ENCODE results near the gene SGPL1. TPM values are rescaled to one million over a fixed set of nuclear protein-coding genes. Genes with fewer than 3 reads are reported as not detected.

SGPL1 gene
- total RNA-seq, 2 experiments from 2014 or later = 13.7 to 16.6 TPM

DNA sequence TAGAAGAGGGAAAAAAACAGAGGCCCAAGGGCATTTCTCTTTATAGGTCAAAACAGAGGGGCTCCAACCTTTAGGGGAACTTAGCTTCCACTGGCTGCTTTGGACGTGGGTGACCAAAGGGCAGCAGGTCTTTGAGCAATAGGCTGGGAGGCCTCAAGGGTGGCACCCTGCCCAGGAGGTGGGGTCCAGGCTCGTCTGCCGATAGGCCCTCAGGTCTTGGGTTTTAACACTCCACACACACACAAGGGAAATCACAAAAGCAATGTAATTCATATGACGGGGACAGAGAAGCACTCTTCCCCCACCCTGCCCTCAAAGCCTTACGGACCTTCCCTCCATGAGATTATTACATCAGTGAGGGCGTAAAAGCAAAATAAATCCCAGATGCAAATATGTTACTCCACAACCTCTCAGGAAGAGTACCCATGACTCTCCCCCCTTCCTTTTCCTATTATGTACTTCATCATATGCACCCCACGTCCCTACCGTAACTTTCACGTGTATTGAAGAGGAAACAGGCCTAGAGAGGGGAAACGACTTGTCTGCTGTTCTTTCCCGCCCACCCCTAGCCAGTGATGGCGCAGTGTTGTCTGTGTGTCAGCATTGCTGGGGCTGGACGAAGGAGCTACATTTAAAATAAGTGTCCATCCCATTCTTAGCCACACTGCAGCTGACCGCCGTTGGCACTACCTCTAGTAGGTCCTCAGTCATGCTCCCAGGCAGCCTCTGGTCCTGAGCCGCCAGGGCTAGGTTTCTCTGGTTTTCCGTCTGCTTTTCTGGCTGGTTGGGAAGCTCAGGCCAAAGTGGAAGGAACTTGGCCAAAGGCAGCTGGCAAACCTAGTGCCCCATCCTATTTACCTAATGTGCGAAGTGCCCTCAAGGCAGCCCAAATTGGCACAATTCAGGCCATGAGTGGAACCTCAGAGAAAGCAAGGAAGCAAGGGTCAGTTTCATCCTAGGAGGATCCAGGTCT is 70.5 kb downstream of the SGPL1 start:
- ATAC-seq (no peak), DNase-seq (no peak)
- Mint-ChIP-seq H3K9me3 (no peaks in the 10 kb centered on the region), H3K4me3 (no peak overlapping the region), H3K27ac (no peak overlapping the region), H3K4me1 (ENCODE audit: low read depth) (peaks cover 12% of the 10 kb centered on the region), H3K36me3 (ENCODE audit: low read depth) (peaks cover 14% of the 10 kb centered on the region), H3K27me3 (no peaks in the 10 kb centered on the region)
- POLR2A ChIA-PET = interaction anchor here (1.9 kb wide), 1 partner anchor 10 kb away, joined by 6 read pairs; no protein-coding TSS in a partner anchor
- TF ChIP-seq, protein P1, sequence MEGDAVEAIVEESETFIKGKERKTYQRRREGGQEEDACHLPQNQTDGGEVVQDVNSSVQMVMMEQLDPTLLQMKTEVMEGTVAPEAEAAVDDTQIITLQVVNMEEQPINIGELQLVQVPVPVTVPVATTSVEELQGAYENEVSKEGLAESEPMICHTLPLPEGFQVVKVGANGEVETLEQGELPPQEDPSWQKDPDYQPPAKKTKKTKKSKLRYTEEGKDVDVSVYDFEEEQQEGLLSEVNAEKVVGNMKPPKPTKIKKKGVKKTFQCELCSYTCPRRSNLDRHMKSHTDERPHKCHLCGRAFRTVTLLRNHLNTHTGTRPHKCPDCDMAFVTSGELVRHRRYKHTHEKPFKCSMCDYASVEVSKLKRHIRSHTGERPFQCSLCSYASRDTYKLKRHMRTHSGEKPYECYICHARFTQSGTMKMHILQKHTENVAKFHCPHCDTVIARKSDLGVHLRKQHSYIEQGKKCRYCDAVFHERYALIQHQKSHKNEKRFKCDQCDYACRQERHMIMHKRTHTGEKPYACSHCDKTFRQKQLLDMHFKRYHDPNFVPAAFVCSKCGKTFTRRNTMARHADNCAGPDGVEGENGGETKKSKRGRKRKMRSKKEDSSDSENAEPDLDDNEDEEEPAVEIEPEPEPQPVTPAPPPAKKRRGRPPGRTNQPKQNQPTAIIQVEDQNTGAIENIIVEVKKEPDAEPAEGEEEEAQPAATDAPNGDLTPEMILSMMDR (IDR thresholded peaks at IDR 0.05) = no peak
- CTCF ChIA-PET = interaction anchor here (0.9 to 1.1 kb wide), 3 partner anchors 9 to 127 kb away, joined by 3 to 5 read pairs (median 3); no protein-coding TSS in a partner anchor
- intact Hi-C loops (cut with micrococcal nuclease) = no loop called here

DNA sequence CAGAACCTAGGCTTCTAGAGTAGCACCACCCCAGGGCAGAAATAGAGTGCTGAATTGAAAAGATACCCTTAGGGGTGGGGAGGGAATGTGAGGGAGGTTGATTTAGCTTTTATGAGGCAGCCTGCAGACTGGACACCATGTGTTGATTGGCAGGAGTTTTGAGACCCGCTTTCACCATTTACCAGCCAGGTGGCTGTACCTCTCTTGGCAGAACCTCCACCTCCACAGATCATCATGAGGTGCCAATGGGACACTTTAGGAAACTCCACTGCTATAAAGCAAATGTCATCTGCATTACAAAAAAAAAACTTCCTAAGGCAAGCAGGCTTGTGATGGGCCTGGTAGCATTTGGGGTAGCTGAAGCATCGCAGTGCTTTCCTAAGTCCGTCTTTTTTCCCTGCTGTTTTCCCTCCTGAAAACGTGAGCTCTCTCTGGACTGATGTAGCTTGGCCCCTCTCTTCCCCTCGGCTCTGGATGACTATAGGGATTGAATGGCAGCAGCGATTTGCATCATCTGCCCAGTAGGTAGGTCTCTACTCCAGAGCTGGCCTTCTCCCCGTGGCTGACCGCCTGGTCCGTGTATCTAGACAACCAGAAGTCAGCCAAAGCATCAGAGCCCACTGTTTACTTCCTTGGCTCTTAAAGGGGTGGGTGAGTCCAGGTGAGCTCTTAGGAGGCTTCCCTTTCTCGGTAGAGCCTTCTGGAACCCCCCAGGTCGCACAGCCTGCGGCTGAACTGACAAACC is 71.3 kb downstream of the SGPL1 start:
- peak overlapping the region; percentile 75 for H3K4me3 Mint-ChIP-seq
- ChIA-PET POLR2A (interaction anchor here (0.5 to 1.9 kb wide), 3 partner anchors 9 to 963 kb away, joined by 3 to 6 read pairs (median 3); no protein-coding TSS in a partner anchor), CTCF (interaction anchor here (0.9 to 1.1 kb wide), 3 partner anchors 10 to 128 kb away, joined by 3 to 5 read pairs (median 3); no protein-coding TSS in a partner anchor)
- intact Hi-C loops (cut with micrococcal nuclease) = no loop called here
- peaks cover 14% of the 10 kb centered on the region for H3K36me3 Mint-ChIP-seq (ENCODE audit: low read depth)
- no peak for DNase-seq
- peaks cover 12% of the 10 kb centered on the region for H3K4me1 Mint-ChIP-seq (ENCODE audit: low read depth)
- H3K9me3 Mint-ChIP-seq = no peaks in the 10 kb centered on the region
- peak overlapping the region; percentile 78 for H3K27ac Mint-ChIP-seq
- TF ChIP-seq, protein P1 (IDR thresholded peaks at IDR 0.05) = no peak
- no peaks in the 10 kb centered on the region for H3K27me3 Mint-ChIP-seq
- no peak for ATAC-seq

GRCh38 chr10:70887804-70888800 is 72.4 kb downstream of the SGPL1 start, which contains the start of gene PCBD1:
PCBD1 (minus strand) TSS chr10:70888565; CDS start chr10:70888533, 32 bp downstream.
- no peaks in the 10 kb centered on the region for H3K27me3 Mint-ChIP-seq
- H3K27ac Mint-ChIP-seq = peak within 1 kb of the TSS; percentile 78
- TF ChIP-seq, protein P1 (IDR thresholded peaks at IDR 0.05) = no peak
- intact Hi-C loops (cut with micrococcal nuclease) = no loop called here
- H3K4me1 Mint-ChIP-seq (ENCODE audit: low read depth) = peaks cover 16% of the 10 kb centered on the region
- peak; percentile 81 for DNase-seq
- H3K36me3 Mint-ChIP-seq (ENCODE audit: low read depth) = peaks cover 10% of the 10 kb centered on the region
- peak within 1 kb of the TSS; percentile 75 for H3K4me3 Mint-ChIP-seq
- ChIA-PET POLR2A (interaction anchor here (0.6 to 1.9 kb wide), 2 partner anchors 8 to 236 kb away, joined by 3 to 6 read pairs; no protein-coding TSS in a partner anchor), CTCF (interaction anchor here (1.1 to 1.9 kb wide), 2 partner anchors 8 to 129 kb away, joined by 3 to 7 read pairs; no protein-coding TSS in a partner anchor)
- no peaks in the 10 kb centered on the region for H3K9me3 Mint-ChIP-seq
- peak; percentile 89 for ATAC-seq

GRCh38 chr10:70889291-70889690 is 73.5 kb downstream of the SGPL1 start:
- no peak for ATAC-seq
- POLR2A ChIA-PET = no interaction called here

More at GRCh38 chr10:70889291-70889690, 73.5 kb downstream of the SGPL1 start:
- Mint-ChIP-seq H3K27me3 (no peaks in the 10 kb centered on the region), H3K36me3 (ENCODE audit: low read depth) (peaks cover 7% of the 10 kb centered on the region), H3K4me1 (ENCODE audit: low read depth) (peaks cover 18% of the 10 kb centered on the region), H3K27ac (no peak overlapping the region), H3K9me3 (no peaks in the 10 kb centered on the region), H3K4me3 (peak overlapping the region; percentile 75)
- intact Hi-C loops (cut with micrococcal nuclease) = no loop called here
- no peak for DNase-seq
- CTCF ChIA-PET = interaction anchor here (1.9 to 2.2 kb wide), 2 partner anchors 9 to 14 kb away, joined by 7 to 13 read pairs; no protein-coding TSS in a partner anchor
- TF ChIP-seq, protein P1 (IDR thresholded peaks at IDR 0.05) = no peak
